Gastrocnemius medialis (tissue), 4 donors: Measurements from ENCODE around the gene ZNF598.

Experiments
- POLR2A ChIP-seq, 2 donors: fragments of 450-650 bp; IDR thresholded peaks; one replicate each; pipeline ENCODE4 v1.6.1; 2017; ENCODE audit warnings: antibody characterized with exemption in 2 of 2, mild to moderate bottlenecking in 2 of 2, moderate library complexity in 2 of 2
- TF ChIP-seq, protein P1 (sequence below), 5 experiments: fragments of 450-650 bp in 3 of 5; fragments of 200-600 bp in 2 of 5; sonication (generic) in 2 of 5; IDR thresholded peaks in 4 of 5; conservative IDR thresholded peaks in 1 of 5; 1 replicate in 4 of 5; 2 replicates in 1 of 5; pipeline ENCODE4 v1.5.1; 2016 to 2019; ENCODE audit warnings: antibody characterized with exemption in 5 of 5, mild to moderate bottlenecking in 3 of 5, moderate library complexity in 3 of 5

DNA sequence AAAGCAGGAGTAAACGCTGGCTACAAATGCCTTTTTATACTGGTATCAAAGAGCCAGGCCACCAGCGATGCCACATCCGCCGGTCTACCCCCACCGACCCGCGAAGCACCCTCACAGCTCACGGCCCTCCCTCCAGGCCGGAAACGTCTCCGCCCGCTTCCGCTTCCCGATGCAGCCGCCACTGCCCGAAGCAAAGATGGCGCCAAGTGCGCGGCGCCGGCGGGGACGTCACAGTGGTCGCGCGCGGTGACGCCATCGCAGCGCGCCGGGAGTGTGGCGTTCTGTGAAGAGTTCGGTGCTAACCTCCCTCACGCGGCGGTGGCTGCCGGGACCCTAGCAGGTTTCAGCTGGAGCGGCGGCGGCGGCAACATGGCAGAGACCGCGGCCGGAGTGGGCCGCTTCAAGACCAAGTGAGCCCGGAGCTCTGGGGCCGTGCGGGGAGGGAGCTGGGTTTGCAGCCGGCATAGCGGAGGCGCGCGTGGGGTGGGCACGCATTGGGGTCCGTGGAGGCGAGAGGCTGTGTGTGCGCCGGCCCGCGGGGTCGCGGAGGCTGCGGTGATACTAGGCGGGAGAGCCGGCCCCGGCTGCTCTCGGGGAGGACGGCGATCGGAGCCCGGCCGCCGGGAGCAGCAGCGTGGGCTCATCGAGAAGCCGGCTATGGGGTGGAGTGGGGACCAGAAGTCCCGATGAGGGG lies 37.7 kb downstream of the ZNF598 start, which contains the start of gene TBL3:
- TF ChIP-seq, protein P1, sequence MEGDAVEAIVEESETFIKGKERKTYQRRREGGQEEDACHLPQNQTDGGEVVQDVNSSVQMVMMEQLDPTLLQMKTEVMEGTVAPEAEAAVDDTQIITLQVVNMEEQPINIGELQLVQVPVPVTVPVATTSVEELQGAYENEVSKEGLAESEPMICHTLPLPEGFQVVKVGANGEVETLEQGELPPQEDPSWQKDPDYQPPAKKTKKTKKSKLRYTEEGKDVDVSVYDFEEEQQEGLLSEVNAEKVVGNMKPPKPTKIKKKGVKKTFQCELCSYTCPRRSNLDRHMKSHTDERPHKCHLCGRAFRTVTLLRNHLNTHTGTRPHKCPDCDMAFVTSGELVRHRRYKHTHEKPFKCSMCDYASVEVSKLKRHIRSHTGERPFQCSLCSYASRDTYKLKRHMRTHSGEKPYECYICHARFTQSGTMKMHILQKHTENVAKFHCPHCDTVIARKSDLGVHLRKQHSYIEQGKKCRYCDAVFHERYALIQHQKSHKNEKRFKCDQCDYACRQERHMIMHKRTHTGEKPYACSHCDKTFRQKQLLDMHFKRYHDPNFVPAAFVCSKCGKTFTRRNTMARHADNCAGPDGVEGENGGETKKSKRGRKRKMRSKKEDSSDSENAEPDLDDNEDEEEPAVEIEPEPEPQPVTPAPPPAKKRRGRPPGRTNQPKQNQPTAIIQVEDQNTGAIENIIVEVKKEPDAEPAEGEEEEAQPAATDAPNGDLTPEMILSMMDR (IDR thresholded peaks at IDR 0.05 in 4 of 5, conservative IDR thresholded peaks at IDR 0.05 in 1 of 5): peak in 2 of 5 experiments; percentile 54 to 64
- peak; percentile 92 to 96 for TF ChIP-seq POLR2A (IDR thresholded peaks at IDR 0.05)
